GM19239 (cell line): ENCODE measurements around the gene PEAK3.

Source experiments
- DNase-seq: peaks from one replicate; pipeline ENCODE4 v3.0.0; 2011; ENCODE audit warnings: low spot score; ENCODE audit not compliant: insufficient read length
- FAIRE-seq: peaks from 2 replicates; lab custom pipeline; 2011; peaks lifted over from hg19 to GRCh38; lab: Jason Lieb, UNC

PEAK3 gene, protein sequence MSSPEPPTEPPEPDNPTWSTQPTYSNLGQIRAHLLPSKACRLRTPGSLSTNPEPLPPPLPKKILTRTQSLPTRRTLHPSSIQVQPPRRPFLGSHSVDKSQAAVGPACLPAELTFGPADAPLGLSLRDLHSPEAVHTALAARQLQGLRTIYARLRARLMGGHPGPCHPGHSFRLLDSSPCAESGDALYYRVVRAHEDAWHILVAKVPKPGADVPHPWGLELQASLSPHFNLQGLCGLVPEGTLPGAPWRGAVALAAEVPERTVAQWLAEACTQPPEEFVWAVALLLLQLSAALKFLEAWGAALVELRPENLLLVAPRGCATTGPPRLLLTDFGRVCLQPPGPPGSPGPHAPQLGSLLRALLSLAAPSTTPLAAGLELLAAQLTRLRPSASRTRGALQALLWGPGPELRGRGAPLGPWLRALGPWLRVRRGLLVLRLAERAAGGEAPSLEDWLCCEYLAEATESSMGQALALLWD

GRCh38 chr19:2282062-2282861, at the start of gene PEAK3:
PEAK3 (minus strand) TSS chr19:2282175; CDS start chr19:2280931, 1,244 bp downstream.
- DNase-seq = no peak
- peak; percentile 76 for FAIRE-seq

GRCh38 chr19:2330632-2331284, 48.8 kb upstream of the PEAK3 start:
- DNase-seq (no peak), FAIRE-seq (no peak)

DNA sequence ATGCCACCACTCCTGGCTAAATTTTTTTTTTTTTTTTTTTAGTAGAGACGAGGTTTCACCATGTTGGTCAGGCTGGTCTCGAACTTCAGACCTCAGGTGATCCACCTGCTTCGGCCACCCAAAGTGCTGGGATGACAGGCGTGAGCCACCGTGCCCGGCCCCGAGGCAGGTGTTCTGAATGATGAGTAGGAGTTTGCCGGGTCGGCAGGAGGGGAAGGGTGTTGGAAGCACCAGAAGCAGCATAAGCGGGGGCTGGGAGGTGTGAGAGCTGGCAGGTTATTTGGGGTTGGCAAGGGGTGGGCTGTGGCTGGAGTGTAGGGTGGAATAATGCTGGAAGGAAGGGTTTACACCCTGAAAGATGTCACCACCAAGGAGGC, 48.3 kb upstream of the PEAK3 start:
- DNase-seq (no peak), FAIRE-seq (no peak)

DNA sequence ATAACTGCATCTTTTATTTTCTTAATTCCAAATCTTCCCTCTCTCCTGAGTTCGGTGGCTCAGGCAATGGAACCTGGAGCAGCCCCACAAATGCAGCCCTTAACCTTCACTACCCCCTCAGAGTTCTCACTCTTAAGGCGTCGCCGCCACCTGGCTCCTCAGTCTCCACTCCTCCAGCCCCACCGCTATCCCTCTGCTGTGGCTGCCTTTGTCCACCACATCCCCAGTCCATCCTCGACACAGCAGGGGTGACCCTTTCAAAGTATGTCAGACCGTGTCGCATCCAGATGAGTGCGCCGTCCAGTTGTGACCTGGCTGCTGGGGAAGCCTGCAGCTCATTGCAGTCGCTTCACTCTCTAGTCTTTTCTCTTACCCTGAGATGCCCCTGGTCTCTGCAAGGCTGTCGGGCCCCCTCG, 47.5 kb upstream of the PEAK3 start:
- FAIRE-seq (no peak), DNase-seq (no peak)

DNA sequence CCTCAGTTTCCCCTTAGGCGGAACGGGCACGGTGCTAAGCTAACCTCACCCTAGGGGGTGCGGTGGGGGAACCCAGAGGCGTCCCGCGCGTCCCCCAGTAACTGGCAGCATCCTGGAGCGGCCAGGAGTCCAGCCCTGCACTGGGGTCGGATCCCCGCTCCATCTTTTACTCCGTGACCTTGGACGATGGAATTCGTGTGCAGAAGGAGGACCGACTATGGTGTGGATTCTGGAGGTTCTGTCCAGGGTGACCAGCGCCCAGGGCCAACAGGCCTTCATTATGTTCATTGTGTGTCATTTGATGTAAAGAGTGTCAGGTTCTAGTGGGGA, 47.1 kb upstream of the PEAK3 start:
- DNase-seq = no peak
- FAIRE-seq = no peak

- peak; percentile 96 for DNase-seq
- peak; percentile 86 for FAIRE-seq
Measured at GRCh38 chr19:2328401-2329148, 46.6 kb upstream of the PEAK3 start, which contains the start of the genes LSM7 and SPPL2B. LSM7 (minus strand) TSS chr19:2328586; CDS start chr19:2328566, 20 bp downstream. SPPL2B (plus strand) TSS chr19:2328684; CDS start chr19:2328710, 26 bp downstream.

GRCh38 chr19:2327773-2328400, 45.9 kb upstream of the PEAK3 start:
- DNase-seq = peak; percentile 60
- peak; percentile 95 for FAIRE-seq

GRCh38 chr19:2326699-2327360, 44.9 kb upstream of the PEAK3 start:
- DNase-seq (no peak), FAIRE-seq (peak; percentile 40)

- no peak for FAIRE-seq
- DNase-seq = no peak
Measured at GRCh38 chr19:2325281-2326046, 43.5 kb upstream of the PEAK3 start.

DNA sequence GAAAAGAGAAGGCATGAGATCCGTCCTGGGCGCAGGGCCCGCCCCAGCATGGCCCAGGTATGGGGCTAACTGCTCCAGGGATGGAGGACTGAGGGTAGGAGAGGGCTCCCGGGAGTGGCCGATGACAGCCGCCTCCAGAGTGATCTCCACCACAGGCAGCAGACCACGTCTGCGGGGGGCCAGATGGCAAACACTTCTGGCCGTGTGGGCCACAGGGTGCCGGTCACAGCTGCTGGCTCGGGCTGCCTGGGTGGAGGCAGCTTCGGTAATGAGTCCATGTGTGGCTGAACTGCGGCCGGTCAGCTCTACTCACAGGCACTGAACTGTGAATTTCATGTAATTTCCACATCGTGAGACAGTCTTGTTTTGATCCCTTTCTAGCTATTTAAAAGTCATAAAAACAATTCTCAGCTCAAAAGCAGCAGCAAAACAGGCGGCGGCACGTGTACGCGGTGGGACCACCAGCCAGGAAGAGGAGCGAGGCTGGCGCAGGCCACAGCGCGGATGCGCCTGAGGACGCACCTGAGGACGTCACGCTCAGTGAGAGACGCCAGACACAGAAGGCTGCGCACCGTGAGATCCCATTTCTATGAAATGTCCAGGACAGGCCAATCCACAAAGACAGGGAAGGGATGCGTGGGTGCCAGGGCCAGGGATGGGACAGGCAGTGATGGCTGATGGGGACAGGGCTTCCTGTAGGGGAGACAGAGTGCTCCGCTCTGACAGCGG, 42.4 kb upstream of the PEAK3 start:
- no peak for DNase-seq
- no peak for FAIRE-seq

- FAIRE-seq (no peak), DNase-seq (no peak)
Measured at GRCh38 chr19:2323707-2324106, 41.7 kb upstream of the PEAK3 start.

DNA sequence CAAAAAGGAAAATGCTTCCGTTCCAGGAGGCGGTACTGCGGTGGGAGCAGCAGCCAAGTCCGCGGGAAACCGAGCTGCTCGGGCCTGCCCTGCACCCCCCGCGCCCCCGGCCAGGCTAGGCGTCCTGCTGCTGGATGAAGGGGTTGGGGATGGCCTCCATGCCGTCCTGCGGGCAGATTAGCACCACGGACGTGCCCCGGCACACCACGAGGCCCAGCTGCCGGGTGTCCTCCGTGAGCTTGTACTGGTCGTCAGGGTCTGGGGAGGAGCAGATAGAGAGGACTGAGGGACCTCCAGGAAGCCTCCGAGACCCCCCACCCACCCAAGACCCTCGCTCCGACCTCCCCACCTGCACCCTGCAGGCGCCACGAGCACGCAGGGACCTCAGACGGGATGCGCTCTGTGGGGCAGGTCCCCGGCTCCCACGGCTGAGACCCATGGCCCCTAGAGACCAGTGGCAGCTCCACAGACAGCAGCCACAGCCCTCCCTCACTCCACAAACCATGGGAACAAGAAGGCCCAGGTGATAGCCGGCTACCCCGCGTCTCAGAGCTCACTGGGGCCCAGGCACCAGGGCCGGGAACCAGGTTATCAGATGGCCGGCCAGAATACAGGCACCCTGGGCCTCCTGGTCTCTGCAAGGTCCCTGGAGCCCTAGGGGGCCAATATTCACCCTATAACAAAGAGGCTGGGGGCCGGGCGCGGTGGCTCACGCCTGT, 39.7 kb upstream of the PEAK3 start:
- FAIRE-seq (no peak), DNase-seq (no peak)

DNA sequence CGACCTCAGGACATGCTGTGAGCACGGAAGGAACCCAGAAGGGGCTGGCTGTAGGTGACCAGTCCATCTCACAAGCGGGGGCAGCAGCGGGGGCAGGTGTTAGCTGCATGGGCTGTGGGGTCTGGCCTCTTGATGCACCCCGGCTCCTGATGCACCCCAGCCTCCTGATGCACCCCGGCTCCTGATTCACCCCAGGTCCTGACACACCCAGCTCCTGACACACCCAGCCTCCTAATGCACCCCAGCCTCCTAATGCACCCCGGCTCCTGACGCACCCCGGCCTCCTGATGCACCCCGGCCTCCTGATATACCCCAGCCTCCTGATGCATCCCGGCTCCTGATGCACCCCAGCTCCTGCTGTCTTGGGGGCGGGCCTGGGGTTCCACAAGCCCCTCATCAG, 39.0 kb upstream of the PEAK3 start:
- no peak for DNase-seq
- no peak for FAIRE-seq

GRCh38 chr19:2320049-2320448, 38.1 kb upstream of the PEAK3 start:
- FAIRE-seq (no peak), DNase-seq (no peak)

DNA sequence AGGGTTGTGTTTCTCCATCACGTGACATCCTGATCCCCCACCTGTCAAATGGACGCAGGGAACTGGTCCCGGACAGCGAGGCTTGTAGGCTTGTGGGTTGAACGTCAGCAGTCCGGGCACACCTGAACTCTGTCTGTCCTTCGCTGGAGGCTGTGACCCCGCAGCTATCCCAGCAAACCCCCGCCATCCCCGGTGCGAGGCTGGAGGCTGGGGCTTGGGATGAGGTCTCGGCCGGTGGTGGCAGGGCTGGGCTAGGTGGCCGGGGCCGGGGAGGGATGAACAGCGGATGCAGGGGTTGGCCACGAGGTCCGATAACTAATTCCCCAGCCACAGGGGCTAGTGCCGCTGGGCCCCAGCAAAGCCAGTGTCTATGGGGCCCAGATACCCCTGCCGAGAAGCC, 37.6 kb upstream of the PEAK3 start:
- no peak for DNase-seq
- FAIRE-seq = no peak

DNA sequence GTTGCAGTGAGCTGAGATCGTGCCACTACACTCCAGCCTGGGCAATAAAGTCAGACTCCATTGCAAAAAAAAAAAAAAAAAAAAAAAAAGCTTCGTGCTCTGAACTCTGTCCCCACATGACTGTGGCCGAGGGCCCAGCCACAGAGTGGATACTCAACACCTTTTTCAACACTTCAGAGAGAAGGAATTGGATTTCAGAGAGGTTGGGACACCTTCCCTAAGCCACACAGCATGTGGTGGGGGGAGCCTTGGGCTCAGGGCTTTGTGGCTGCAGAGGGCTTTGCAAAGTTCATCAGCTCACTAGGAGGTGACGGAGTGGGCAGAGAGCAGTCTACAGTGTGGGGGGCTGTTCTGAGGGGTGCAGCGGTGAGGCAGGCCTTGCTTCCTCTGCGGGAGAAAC, 36.9 kb upstream of the PEAK3 start:
- no peak for FAIRE-seq
- no peak for DNase-seq

DNA sequence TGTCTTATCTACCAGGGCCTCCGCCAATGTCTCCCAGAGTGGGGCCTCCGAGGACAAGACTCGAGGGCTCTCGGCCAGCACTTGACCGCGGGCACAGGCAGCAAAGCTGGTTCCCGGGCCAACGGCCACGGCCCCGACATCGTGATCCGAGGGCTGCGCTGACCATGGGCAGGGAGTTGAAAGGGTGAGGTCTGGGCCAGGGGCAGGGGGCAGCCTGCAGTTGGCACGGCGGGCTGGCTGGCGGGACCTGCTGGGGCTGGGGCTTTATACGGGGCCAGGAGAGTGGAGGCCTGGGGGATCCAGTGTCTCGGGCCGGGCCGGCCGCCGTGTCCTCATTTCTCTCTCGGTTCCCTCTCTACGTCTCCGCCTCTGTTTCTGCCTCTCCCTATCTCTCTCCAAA, 35.8 kb upstream of the PEAK3 start:
- FAIRE-seq = no peak
- no peak for DNase-seq
